ENCODE measurements around the gene CLEC16A.

DNA sequence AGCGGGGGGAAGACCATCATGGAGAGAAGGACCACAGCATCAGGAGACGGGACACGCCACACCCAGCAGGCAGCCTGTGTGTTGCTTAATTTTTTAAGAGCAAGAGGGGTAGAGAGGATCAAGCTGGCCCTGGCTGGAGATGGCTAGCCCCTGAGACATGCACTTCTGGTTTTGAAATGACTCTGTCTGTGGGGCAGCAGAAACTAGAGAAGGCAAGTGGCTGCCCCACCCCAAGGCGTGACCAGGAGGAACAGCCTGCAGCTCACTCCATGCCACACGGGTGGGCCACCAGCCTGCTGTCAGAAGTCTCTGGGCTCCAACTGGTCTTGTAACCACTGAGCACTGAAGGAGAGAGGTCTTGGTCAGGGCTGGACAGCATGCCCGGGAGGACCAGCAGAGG, 236.1 kb downstream of the CLEC16A start:
- TF ChIP-seq CTCF (IDR thresholded peaks at IDR 0.05) (no peak), POLR2A (IDR thresholded peaks at IDR 0.05) (no peak)
